GM12878 (cell line): ENCODE results near the gene PSMD8. TPM values are rescaled to one million over a fixed set of nuclear protein-coding genes. Genes with fewer than 3 reads are reported as not detected.

Experiments
- ATAC-seq: fragments of 200-7000 bp; cut with Tn5 transposase; 3 replicates; pipeline ENCODE4 v1.9.1; 2020; ENCODE audit warnings: mild to moderate bottlenecking, moderate library complexity
- BruUV-seq: library from RNA; stranded (reverse); fragments of 400-500 nt; replicated peaks from 2 replicates; lab custom pipeline; 2021; lab: Mats Ljungman, UMichigan
- CTCF ChIA-PET: fragments of 300-600 bp; sonication (Branson Sonifier 250); formaldehyde crosslinking; extraction: SDS; loops from one replicate; lab custom pipeline; 2021; ENCODE audit warnings: inconsistent platforms; lab: Yijun Ruan, JAX
- POLR2A ChIA-PET: fragments of 350-600 bp; formaldehyde crosslinking; extraction: SDS; loops from one replicate; lab custom pipeline; 2021; ENCODE audit warnings: inconsistent platforms; lab: Charles Lee
- RAD21 ChIA-PET: fragments of 300-600 bp; sonication (Branson Sonifier 250); formaldehyde crosslinking; loops from one replicate; lab custom pipeline; 2023; ENCODE audit warnings: antibody characterized with exemption; ENCODE audit not compliant: unreplicated experiment; lab: Charles Lee
- SMC1A ChIA-PET: fragments of 300-600 bp; sonication (Branson Sonifier 250); formaldehyde crosslinking; loops from one replicate; lab custom pipeline; 2023; ENCODE audit not compliant: unreplicated experiment, uncharacterized antibody; lab: Charles Lee
- DNase-seq: peaks from one replicate; pipeline ENCODE4 v3.0.0-alpha.2; 2011; ENCODE audit warnings: low read depth, low spot score
- FAIRE-seq: peaks from 3 replicates; lab custom pipeline; 2011; peaks lifted over from hg19 to GRCh38; lab: Jason Lieb, UNC
- H2AFZ ChIP-seq: 2 replicates; pipeline ENCODE4 v1.6.0; 2011; ENCODE audit warnings: low read depth, low read length, control low read depth; ENCODE audit not compliant: control insufficient read depth
- H3K27ac ChIP-seq: 2 replicates; pipeline ENCODE4 v1.5.1; 2011; ENCODE audit warnings: control low read depth; ENCODE audit not compliant: control insufficient read depth, insufficient read depth
- H3K27me3 ChIP-seq, 2 experiments: replicated peaks in 1 of 2; 2 replicates each; pipeline versions ENCODE4 v1.6.0 to v1.6.1; 2011; ENCODE audit warnings: low read length in 1 of 2; ENCODE audit not compliant: control insufficient read depth in 2 of 2, insufficient read depth in 2 of 2
- H3K36me3 ChIP-seq, 2 experiments: 2 replicates each; pipeline ENCODE4 v1.5.1; 2011; ENCODE audit warnings: low read length in 1 of 2; ENCODE audit not compliant: control insufficient read depth in 2 of 2, insufficient read depth in 2 of 2
- H3K4me1 ChIP-seq: 2 replicates; pipeline ENCODE4 v1.6.1; 2011; ENCODE audit warnings: mild to moderate bottlenecking, low read length, moderate library complexity, mixed read lengths; ENCODE audit not compliant: control insufficient read depth, insufficient read depth
- H3K4me2 ChIP-seq: 2 replicates; pipeline ENCODE4 v1.6.0; 2011; ENCODE audit warnings: control low read depth; ENCODE audit not compliant: control insufficient read depth, insufficient read depth
- H3K4me3 ChIP-seq: fragments of 200-600 bp; sonication (generic); 2 replicates; pipeline ENCODE4 v1.5.1; 2016
- H3K79me2 ChIP-seq: 2 replicates; pipeline ENCODE4 v1.6.0; 2011; ENCODE audit warnings: low read length; ENCODE audit not compliant: control insufficient read depth, insufficient read depth
- H3K9ac ChIP-seq: 2 replicates; pipeline ENCODE4 v1.8.0; 2011; ENCODE audit warnings: low read length, control low read depth, mixed read lengths; ENCODE audit not compliant: control insufficient read depth, insufficient read depth
- H3K9me3 ChIP-seq: replicated peaks from 3 replicates; pipeline ENCODE4 v1.5.1; 2011; ENCODE audit warnings: mild to moderate bottlenecking, low read length; ENCODE audit not compliant: control insufficient read depth, insufficient read depth
- H4K20me1 ChIP-seq: 2 replicates; pipeline ENCODE4 v1.6.0; 2011; ENCODE audit not compliant: control insufficient read depth, insufficient read depth
- BCLAF1 ChIP-seq: fragments of 450-650 bp; IDR thresholded peaks from 2 replicates; pipeline ENCODE4 v1.6.1; 2017; ENCODE audit warnings: antibody characterized with exemption, mild to moderate bottlenecking, moderate library complexity
- EED ChIP-seq: sonication (generic); IDR thresholded peaks from 2 replicates; pipeline ENCODE4 v1.6.1; 2016; ENCODE audit warnings: antibody characterized with exemption, low read depth
- GATAD2B ChIP-seq: fragments of 450-650 bp; conservative IDR thresholded peaks from 2 replicates; pipeline ENCODE4 v1.6.1; 2017; ENCODE audit warnings: low read depth, mild to moderate bottlenecking, moderate library complexity
- HDGF ChIP-seq: fragments of 450-650 bp; IDR thresholded peaks from 2 replicates; pipeline ENCODE4 v1.6.1; 2016; ENCODE audit warnings: antibody characterized with exemption
- IKZF2 ChIP-seq, 2 experiments: fragments of 450-650 bp; IDR thresholded peaks; 2 replicates each; pipeline ENCODE4 v1.6.1; 2017; ENCODE audit warnings: mild to moderate bottlenecking in 2 of 2, moderate library complexity in 2 of 2
- KAT2A ChIP-seq: conservative IDR thresholded peaks from 2 replicates; pipeline ENCODE4 v1.6.1; 2011; ENCODE audit warnings: low read depth, low read length; ENCODE audit not compliant: control insufficient read depth
- NBN ChIP-seq: fragments of 450-650 bp; IDR thresholded peaks from 2 replicates; pipeline ENCODE4 v1.6.1; 2016
- PAX8 ChIP-seq: fragments of 450-650 bp; IDR thresholded peaks from 2 replicates; pipeline ENCODE4 v1.6.1; 2017; ENCODE audit warnings: mild to moderate bottlenecking, moderate library complexity
- RFX5 ChIP-seq: IDR thresholded peaks from 2 replicates; pipeline ENCODE4 v1.6.1; 2011; ENCODE audit warnings: low read depth, low read length, improper control_type of control experiment
- SKIL ChIP-seq: fragments of 450-650 bp; IDR thresholded peaks from 2 replicates; pipeline ENCODE4 v1.6.1; 2017; ENCODE audit warnings: mild to moderate bottlenecking, low read depth, inconsistent platforms; ENCODE audit not compliant: poor library complexity, severe bottlenecking
- STAT3 ChIP-seq: IDR thresholded peaks from 2 replicates; pipeline ENCODE4 v1.6.1; 2011; ENCODE audit warnings: low read depth, low read length, improper control_type of control experiment
- USF1 ChIP-seq: IDR thresholded peaks from 2 replicates; pipeline ENCODE4 v1.6.1; 2011; ENCODE audit warnings: borderline replicate concordance, low read depth, mild to moderate bottlenecking, moderate library complexity, mixed read lengths, low read length; ENCODE audit not compliant: insufficient read depth; ENCODE audit errors: extremely low read length
- ZBTB40 ChIP-seq: fragments of 450-650 bp; IDR thresholded peaks from 2 replicates; pipeline ENCODE4 v1.6.1; 2016; ENCODE audit warnings: mild to moderate bottlenecking, moderate library complexity, borderline replicate concordance
- ZSCAN29 ChIP-seq: fragments of 450-650 bp; IDR thresholded peaks from 2 replicates; pipeline ENCODE4 v1.6.1; 2017; ENCODE audit warnings: mild to moderate bottlenecking, moderate library complexity
- WGBS: methylation state at CpG from one replicate; pipeline ENCODE4 v1.1.6; 2016; ENCODE audit warnings: low lambda C conversion rate; ENCODE audit not compliant: insufficient replicate concordance, insufficient coverage; ENCODE audit errors: missing lambda C conversion rate; 5-methylcytosine and 5-hydroxymethylcytosine counted together
- in situ Hi-C: fragments of 300-500 bp; cut with MboI; formaldehyde crosslinking; loops from 9 replicates; pipeline ENCODE4 v1.14.3; 2018; ENCODE audit warnings: mixed read lengths
- intact Hi-C: fragments of 100-400 bp; cut with micrococcal nuclease; formaldehyde crosslinking; loops from one replicate; pipeline ENCODE4 v1.14.2; 2022; ENCODE audit not compliant: unreplicated experiment
- polyA plus RNA-seq, 11 experiments: library from polyadenylated mRNA; depleted of rRNA in 4 of 11; unstranded in 6 of 11; stranded (reverse) in 5 of 11; fragments of >200 nt; fragmentation: Nextera tagmentation in 4 of 11; fragmentation: Illumina TruSeq in 1 of 11; extraction: Ambion mirVana in 4 of 11; extraction: Trizol in 1 of 11; gene quantifications; 1 replicate in 1 of 11; 2 replicates in 10 of 11; pipeline versions ENCODE4 v1.2.1 to v1.2.3, GENCODE V29; 2011 to 2016; ENCODE audit warnings: inconsistent platforms in 2 of 11, missing spikeins in 2 of 11, low read depth in 1 of 11
- total RNA-seq, 4 experiments: library from RNA; depleted of rRNA in 3 of 4; stranded (reverse); fragments of >200 nt in 3 of 4; fragmentation: Illumina TruSeq in 1 of 4; extraction: Trizol in 1 of 4; gene quantifications; 2 replicates each; pipeline versions ENCODE4 v1.2.1 to v1.2.3, GENCODE V29; 2013 to 2021

The PSMD8 gene
- total and polyA plus RNA-seq, 10 of the 15 experiments (the other 5 are each of a cell fraction or from before 2014, with no cell fraction given): 81.2 to 409 (median 268) TPM

GRCh38 chr19:38358071-38358470, 16.3 kb upstream of the PSMD8 start:
- H3K4me2 ChIP-seq: no peak overlapping the region
- no peak overlapping the region for H3K4me3 ChIP-seq
- ChIA-PET CTCF (interaction anchor here (0.6 to 0.9 kb wide), 2 partner anchors 11 to 1276 kb away, joined by 3 to 4 read pairs; no protein-coding TSS in a partner anchor), SMC1A (no interaction called here), RAD21 (interaction anchor here (1.3 kb wide), 1 partner anchor 16 kb away, joined by 4 read pairs; the partner anchor contains the start of gene PSMD8), POLR2A (no interaction called here)
- in situ Hi-C loops (no loop called here), intact Hi-C loops (no loop called here)
- no peaks in the 10 kb centered on the region for H3K36me3 ChIP-seq
- ATAC-seq: no peak
- no peak overlapping the region for H2AFZ ChIP-seq
- no peak overlapping the region for H3K27ac ChIP-seq
- no TSS peak for BruUV-seq
- no peaks in the 10 kb centered on the region for H4K20me1 ChIP-seq
- no peak for FAIRE-seq
- H3K79me2 ChIP-seq: no peaks in the 10 kb centered on the region
- H3K9ac ChIP-seq: no peak overlapping the region
- 35% methylated on average over 5 of the region's 5 CpGs for WGBS
- no peak for DNase-seq
- H3K9me3 ChIP-seq: no peaks in the 10 kb centered on the region
- no peaks in the 10 kb centered on the region; the same call in 1 of the 2 replicates for H3K4me1 ChIP-seq
- H3K27me3 ChIP-seq: no peaks in the 10 kb centered on the region; a peak in 2 of 4 replicates
- TF ChIP-seq NBN (no peak), GATAD2B (no peak), EED (no peak), ZSCAN29 (no peak), SKIL (no peak), KAT2A (no peak), PAX8 (no peak), USF1 (no peak), BCLAF1 (no peak), ZBTB40 (no peak), IKZF2 (IDR thresholded peaks at IDR 0.05) (no peak), RFX5 (no peak), HDGF (no peak), STAT3 (no peak)
